Activated B cell treated with CpG ODN at 0.5 μM for 24 hours (primary cell): ENCODE measurements around the gene S100P. TPM values are rescaled to one million over a fixed set of nuclear protein-coding genes. Genes with fewer than 3 reads are reported as not detected.

Experiments used
- ATAC-seq: fragments of 200-7000 bp; cut with Tn5 transposase; one replicate; pipeline ENCODE4 v1.10.0; 2021; ENCODE audit warnings: low read depth, mild to moderate bottlenecking, moderate library complexity
- CTCF ChIA-PET: fragments of 350-600 bp; sonication (Branson Sonifier 250); formaldehyde crosslinking; loops from one replicate; lab custom pipeline; 2021; ENCODE audit warnings: antibody characterized with exemption; lab: Charles Lee
- POLR2A ChIA-PET: fragments of 350-600 bp; sonication (Branson Sonifier 250); formaldehyde crosslinking; loops from one replicate; lab custom pipeline; 2021; ENCODE audit warnings: antibody characterized with exemption; lab: Charles Lee
- DNase-seq: peaks from one replicate; pipeline ENCODE4 v3.0.0; 2022
- H3K27ac Mint-ChIP-seq: one replicate; pipeline ENCODE4 v1.8.0; 2020; ENCODE audit warnings: mixed read lengths
- H3K27me3 Mint-ChIP-seq: one replicate; pipeline ENCODE4 v1.8.0; 2021; ENCODE audit warnings: mixed read lengths
- H3K36me3 Mint-ChIP-seq: one replicate; pipeline ENCODE4 v1.8.0; 2021; ENCODE audit warnings: low read depth, mixed read lengths
- H3K4me1 Mint-ChIP-seq: one replicate; pipeline ENCODE4 v1.8.0; 2021; ENCODE audit warnings: mixed read lengths
- H3K4me3 Mint-ChIP-seq: one replicate; pipeline ENCODE4 v1.8.0; 2020; ENCODE audit warnings: mild to moderate bottlenecking, mixed read lengths
- H3K9me3 Mint-ChIP-seq: one replicate; pipeline ENCODE4 v1.8.0; 2020; ENCODE audit warnings: mixed read lengths
- intact Hi-C: fragments of 100-400 bp; cut with micrococcal nuclease; formaldehyde crosslinking; loops from one replicate; pipeline ENCODE4 v1.15.1; 2024
- total RNA-seq: library from RNA; stranded (reverse); gene quantifications from 2 replicates; pipeline ENCODE4 v1.2.3, GENCODE V29; 2022
- TF ChIP-seq, protein P1 (sequence below): fragments of 200-600 bp; IDR thresholded peaks from one replicate; pipeline ENCODE4 v1.8.0; 2022; ENCODE audit warnings: antibody characterized with exemption, mild to moderate bottlenecking

Gene S100P
- total RNA-seq, 1 donor from 2014 or later: not detected

DNA sequence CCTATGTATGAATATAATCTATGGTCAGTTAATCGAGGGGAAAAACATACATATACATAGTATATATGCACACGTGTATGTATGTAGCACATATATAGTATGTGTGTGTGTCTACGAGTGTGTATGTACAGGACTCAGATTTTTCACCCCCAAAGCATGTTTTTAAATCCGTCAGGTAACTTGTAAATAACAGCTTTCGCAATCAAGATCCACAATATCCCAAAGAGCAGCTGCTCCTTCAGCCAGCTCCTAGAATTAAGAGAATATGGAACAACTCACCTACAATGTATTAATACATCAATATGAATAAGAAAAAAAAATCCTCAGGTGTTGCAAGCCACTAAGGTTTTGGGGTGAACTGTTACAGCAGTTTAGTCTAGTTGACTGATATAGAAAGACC is 12.5 kb downstream of the S100P start:
- no peak for ATAC-seq
- POLR2A ChIA-PET: interaction anchor here (1.2 to 2.7 kb wide), 3 partner anchors 31 to 65 kb away, joined by 3 to 10 read pairs (median 4); partner anchors contain the start of gene MRFAP1
- TF ChIP-seq, protein P1, sequence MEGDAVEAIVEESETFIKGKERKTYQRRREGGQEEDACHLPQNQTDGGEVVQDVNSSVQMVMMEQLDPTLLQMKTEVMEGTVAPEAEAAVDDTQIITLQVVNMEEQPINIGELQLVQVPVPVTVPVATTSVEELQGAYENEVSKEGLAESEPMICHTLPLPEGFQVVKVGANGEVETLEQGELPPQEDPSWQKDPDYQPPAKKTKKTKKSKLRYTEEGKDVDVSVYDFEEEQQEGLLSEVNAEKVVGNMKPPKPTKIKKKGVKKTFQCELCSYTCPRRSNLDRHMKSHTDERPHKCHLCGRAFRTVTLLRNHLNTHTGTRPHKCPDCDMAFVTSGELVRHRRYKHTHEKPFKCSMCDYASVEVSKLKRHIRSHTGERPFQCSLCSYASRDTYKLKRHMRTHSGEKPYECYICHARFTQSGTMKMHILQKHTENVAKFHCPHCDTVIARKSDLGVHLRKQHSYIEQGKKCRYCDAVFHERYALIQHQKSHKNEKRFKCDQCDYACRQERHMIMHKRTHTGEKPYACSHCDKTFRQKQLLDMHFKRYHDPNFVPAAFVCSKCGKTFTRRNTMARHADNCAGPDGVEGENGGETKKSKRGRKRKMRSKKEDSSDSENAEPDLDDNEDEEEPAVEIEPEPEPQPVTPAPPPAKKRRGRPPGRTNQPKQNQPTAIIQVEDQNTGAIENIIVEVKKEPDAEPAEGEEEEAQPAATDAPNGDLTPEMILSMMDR: no peak

GRCh38 chr4:6709230-6710114 is 15.8 kb downstream of the S100P start, which contains the start of gene MRFAP1L1:
Gene MRFAP1L1, minus strand, starts transcription at chr4:6709865. Its CDS starts 236 bp downstream, at chr4:6709629.
- TF ChIP-seq, protein P1: no peak
- intact Hi-C loops: loop anchor here (1.0 to 2.0 kb wide), 6 partner anchors 35 to 359 kb away; partner anchors contain the start of genes GRPEL1, KIAA0232, MRFAP1 and TBC1D14
- H3K4me1 Mint-ChIP-seq: peaks cover 64% of the 10 kb centered on the region
- peak within 1 kb of the TSS; percentile 99 for H3K4me3 Mint-ChIP-seq
- ChIA-PET CTCF (interaction anchor here (0.8 to 1.8 kb wide), 7 partner anchors 11 to 361 kb away, joined by 3 to 6 read pairs (median 4); partner anchors contain the start of gene TADA2B), POLR2A (interaction anchor here (0.5 to 3.6 kb wide), 15 partner anchors 8 to 1490 kb away, joined by 3 to 57 read pairs (median 4); partner anchors contain the start of genes GRPEL1, MRFAP1, SH3TC1 and TBC1D14)
- peaks cover 3% of the 10 kb centered on the region for H3K27me3 Mint-ChIP-seq
- peaks cover 8% of the 10 kb centered on the region for H3K9me3 Mint-ChIP-seq
- ATAC-seq (peak; percentile 84), DNase-seq (peak; percentile 93)
- H3K27ac Mint-ChIP-seq: peak within 1 kb of the TSS; percentile 96
- H3K36me3 Mint-ChIP-seq: peaks cover 44% of the 10 kb centered on the region

More for the DNA sequence above, 12.5 kb downstream of the S100P start:
- Mint-ChIP-seq H3K27ac (no peak overlapping the region), H3K36me3 (peaks cover 61% of the 10 kb centered on the region), H3K27me3 (no peaks in the 10 kb centered on the region), H3K9me3 (peaks cover 6% of the 10 kb centered on the region), H3K4me1 (peaks cover 63% of the 10 kb centered on the region), H3K4me3 (peak overlapping the region; percentile 26)
- CTCF ChIA-PET: no interaction called here
- DNase-seq: no peak
- intact Hi-C loops: no loop called here

DNA sequence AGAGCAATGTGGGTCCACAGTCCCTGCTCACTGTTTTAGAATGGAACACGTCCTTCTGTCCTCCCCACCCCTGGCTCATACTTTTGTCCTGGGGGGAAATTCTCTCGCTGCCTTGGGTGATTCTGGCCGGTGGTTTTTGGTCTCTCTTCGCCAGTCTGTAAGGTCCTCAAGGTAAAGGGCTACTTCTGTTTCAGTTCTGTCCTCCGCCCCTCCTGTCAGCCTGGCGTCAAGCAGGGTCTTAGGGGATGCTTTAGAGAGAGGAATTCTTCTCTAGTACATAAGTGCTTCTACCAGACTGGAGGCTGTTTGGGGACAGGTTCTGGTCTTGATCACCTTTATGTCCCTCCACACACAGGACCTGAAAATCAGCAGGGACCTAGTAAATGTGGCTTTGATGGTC is 16.6 kb downstream of the S100P start:
- ATAC-seq (no peak), DNase-seq (no peak)
- H3K36me3 Mint-ChIP-seq: peaks cover 38% of the 10 kb centered on the region
- ChIA-PET CTCF (interaction anchor here (1.0 to 1.8 kb wide), 3 partner anchors 10 to 361 kb away, joined by 4 to 6 read pairs (median 5); no protein-coding TSS in a partner anchor), POLR2A (interaction anchor here (0.5 to 3.6 kb wide), 12 partner anchors 8 to 363 kb away, joined by 3 to 57 read pairs (median 8); partner anchors contain the start of genes GRPEL1, MRFAP1 and TBC1D14)
- peaks cover 8% of the 10 kb centered on the region for H3K9me3 Mint-ChIP-seq
- peaks cover 59% of the 10 kb centered on the region for H3K4me1 Mint-ChIP-seq
- intact Hi-C loops: no loop called here
- TF ChIP-seq, protein P1: no peak
- H3K27ac Mint-ChIP-seq: peak overlapping the region; percentile 96
- H3K4me3 Mint-ChIP-seq: peak overlapping the region; percentile 99
- peaks cover 3% of the 10 kb centered on the region for H3K27me3 Mint-ChIP-seq

- ChIA-PET CTCF (no interaction called here), POLR2A (interaction anchor here (1.4 kb wide), 1 partner anchor 71 kb away, joined by 3 read pairs; the partner anchor contains the start of gene MRFAP1)
- Mint-ChIP-seq H3K27me3 (peaks cover 3% of the 10 kb centered on the region), H3K9me3 (peaks cover 8% of the 10 kb centered on the region), H3K4me1 (peaks cover 58% of the 10 kb centered on the region), H3K36me3 (peaks cover 37% of the 10 kb centered on the region), H3K27ac (no peak overlapping the region), H3K4me3 (no peak overlapping the region)
- TF ChIP-seq, protein P1: no peak
- ATAC-seq (no peak), DNase-seq (no peak)
- intact Hi-C loops: no loop called here
Observed at GRCh38 chr4:6710996-6711395, 17.3 kb downstream of the S100P start.
